K562 (cell line): ENCODE measurements around the gene PRSS38. TPM values are rescaled to one million over a fixed set of nuclear protein-coding genes. Genes with fewer than 3 reads are reported as not detected.

Source experiments
- ATAC-seq: fragments of 200-7000 bp; cut with Tn5 transposase; 3 replicates; pipeline ENCODE4 v1.9.1; 2020; ENCODE audit warnings: moderate library complexity
- BruUV-seq: library from RNA; stranded (reverse); fragments of 400-500 nt; replicated peaks from 2 replicates; lab custom pipeline; 2021; lab: Mats Ljungman, UMichigan
- CTCF ChIA-PET: fragments of 300-600 bp; formaldehyde crosslinking; extraction: SDS; loops from one replicate; lab custom pipeline; 2021; ENCODE audit warnings: low intra/inter-chr PET ratio; lab: Yijun Ruan, JAX
- POLR2A ChIA-PET: fragments of 300-600, 350-650 bp; sonication (Branson Sonifier 250); formaldehyde crosslinking; extraction: SDS; loops from one replicate; lab custom pipeline; 2021; ENCODE audit warnings: antibody characterized with exemption, inconsistent platforms; lab: Yijun Ruan, JAX
- DNase-seq, 4 experiments: peaks; one replicate each; pipeline versions ENCODE4 v3.0.0 to v3.0.0-alpha.2; 2011 to 2018; ENCODE audit warnings: low spot score in 3 of 4, mixed read lengths in 3 of 4; ENCODE audit errors: extremely low read depth in 1 of 4
- FAIRE-seq: peaks from 2 replicates; lab custom pipeline; 2011; peaks lifted over from hg19 to GRCh38; lab: Jason Lieb, UNC
- H2AFZ ChIP-seq: 2 replicates; pipeline ENCODE4 v1.6.0; 2011; ENCODE audit warnings: low read depth, low read length, control low read depth, inconsistent platforms
- H3K27ac ChIP-seq: fragments of 200-600 bp; 3 replicates; pipeline ENCODE4 v1.8.0; 2011; ENCODE audit warnings: low read depth, mild to moderate bottlenecking, control low read depth, inconsistent platforms, low read length, moderate library complexity, mixed read lengths; ENCODE audit errors: extremely low read depth
- H3K27me3 ChIP-seq, 2 experiments: fragments of 300-600 bp in 1 of 2; 2 replicates in 1 of 2; 3 replicates in 1 of 2; pipeline versions ENCODE4 v1.6.0 to v1.8.0; 2011; ENCODE audit warnings: inconsistent platforms in 2 of 2, low read length in 2 of 2, mild to moderate bottlenecking in 1 of 2, mixed read lengths in 1 of 2, moderate library complexity in 1 of 2; ENCODE audit not compliant: control insufficient read depth in 2 of 2, insufficient read depth in 2 of 2
- H3K36me3 ChIP-seq: fragments of 300-600 bp; 3 replicates; pipeline ENCODE4 v1.8.0; 2011; ENCODE audit warnings: mild to moderate bottlenecking, low read length, inconsistent platforms; ENCODE audit not compliant: control insufficient read depth, insufficient read depth
- H3K4me1 ChIP-seq, 2 experiments: fragments of 200-600 bp in 1 of 2; replicated peaks in 1 of 2; 2 replicates in 1 of 2; 3 replicates in 1 of 2; pipeline versions ENCODE4 v1.5.1 to v1.8.0; 2011; ENCODE audit warnings: inconsistent platforms in 2 of 2, low read length in 2 of 2, mild to moderate bottlenecking in 1 of 2, mixed read lengths in 1 of 2, moderate library complexity in 1 of 2; ENCODE audit not compliant: control insufficient read depth in 2 of 2, insufficient read depth in 2 of 2
- H3K4me2 ChIP-seq: 2 replicates; pipeline ENCODE4 v1.6.1; 2011; ENCODE audit warnings: low read length, control low read depth, inconsistent platforms, mixed read lengths; ENCODE audit not compliant: insufficient read depth
- H3K4me3 ChIP-seq: fragments of 200-600 bp; sonication (generic), shearing (Covaris generic); 2 replicates; pipeline ENCODE4 v1.5.1; 2016; ENCODE audit warnings: control low read depth, inconsistent platforms
- H3K79me2 ChIP-seq: fragments of 200-600 bp; 3 replicates; pipeline ENCODE4 v1.8.0; 2011; ENCODE audit warnings: low read length, inconsistent platforms; ENCODE audit not compliant: control insufficient read depth, insufficient read depth
- H3K9ac ChIP-seq, 2 experiments: 2 replicates each; pipeline versions ENCODE4 v1.6.0 to v1.6.1; 2011; ENCODE audit warnings: low read depth in 2 of 2, low read length in 2 of 2, control low read depth in 1 of 2, inconsistent platforms in 1 of 2, mild to moderate bottlenecking in 1 of 2, mixed read lengths in 1 of 2; ENCODE audit not compliant: insufficient read depth in 1 of 2
- H3K9me1 ChIP-seq: one replicate; pipeline ENCODE4 v1.6.0; 2011; ENCODE audit warnings: inconsistent platforms, mild to moderate bottlenecking, low read length, moderate library complexity; ENCODE audit not compliant: control insufficient read depth, insufficient read depth
- H3K9me3 ChIP-seq: replicated peaks from 2 replicates; pipeline ENCODE4 v1.5.1; 2011; ENCODE audit warnings: low read depth, low read length, inconsistent platforms; ENCODE audit not compliant: control insufficient read depth, insufficient read depth
- H4K20me1 ChIP-seq: replicated peaks from 2 replicates; pipeline ENCODE4 v1.6.1; 2011; ENCODE audit warnings: low read length, inconsistent platforms, mixed read lengths; ENCODE audit not compliant: control insufficient read depth, insufficient read depth
- ARID2 ChIP-seq: fragments of 450-650 bp; IDR thresholded peaks from 2 replicates; pipeline ENCODE4 v1.6.1; 2017; ENCODE audit warnings: antibody characterized with exemption, mild to moderate bottlenecking
- ELF2 ChIP-seq: fragments of 250-450 bp; sonication (Bioruptor Pico); IDR thresholded peaks from 2 replicates; pipeline ENCODE4 v1.5.0; 2021; ENCODE audit warnings: mild to moderate bottlenecking
- NBN ChIP-seq: fragments of 450-650 bp; IDR thresholded peaks from 2 replicates; pipeline ENCODE4 v1.6.1; 2016; ENCODE audit warnings: low read depth, mild to moderate bottlenecking
- NFATC3 ChIP-seq: fragments of 450-650 bp; IDR thresholded peaks from 2 replicates; pipeline ENCODE4 v1.6.1; 2017; ENCODE audit warnings: mild to moderate bottlenecking
- RBM22 ChIP-seq: fragments of 200-400 bp; formaldehyde crosslinking; IDR thresholded peaks from 2 replicates; pipeline ENCODE4 v1.6.1; 2018; ENCODE audit warnings: low read length, low read depth; ENCODE audit not compliant: poor library complexity, severe bottlenecking
- ZNF584 ChIP-seq: fragments of 200-800 bp; sonication (Bioruptor generic); IDR thresholded peaks from 2 replicates; pipeline ENCODE4 v1.6.1; 2016; ENCODE audit warnings: low read depth, mild to moderate bottlenecking, missing genetic modification characterization, missing compliant biosample characterization
- ZZZ3 ChIP-seq: fragments of 450-650 bp; IDR thresholded peaks from 2 replicates; pipeline ENCODE4 v1.6.1; 2016; ENCODE audit warnings: antibody characterized with exemption, mild to moderate bottlenecking, moderate library complexity
- WGBS: fragments of 100-300 bp; shearing (Covaris generic); methylation state at CpG from one replicate; pipeline ENCODE4 v1.1.6; 2016; ENCODE audit warnings: low coverage, mixed read lengths; ENCODE audit not compliant: insufficient coverage; ENCODE audit errors: missing lambda C conversion rate; 5-methylcytosine and 5-hydroxymethylcytosine counted together
- in situ Hi-C: fragments of 300-500 bp; cut with MboI; formaldehyde crosslinking; loops from 4 replicates; pipeline ENCODE4 v1.15.0; 2018; ENCODE audit warnings: inconsistent platforms, mixed read lengths
- intact Hi-C: fragments of 100-400 bp; cut with micrococcal nuclease; formaldehyde crosslinking; loops from 2 replicates; pipeline ENCODE4 v1.14.2; 2022
- polyA plus RNA-seq, 8 experiments: library from polyadenylated mRNA; depleted of rRNA in 4 of 8; stranded (reverse) in 5 of 8; unstranded in 3 of 8; fragments of >200 nt; fragmentation: Nextera tagmentation in 2 of 8; fragmentation: Illumina TruSeq in 1 of 8; extraction: Ambion mirVana in 2 of 8; extraction: Trizol in 1 of 8; gene quantifications; 2 replicates each; pipeline versions ENCODE4 v1.2.1 to v1.2.3, GENCODE V29; 2011 to 2014; ENCODE audit warnings: inconsistent platforms in 1 of 8, missing spikeins in 1 of 8
- total RNA-seq, 7 experiments: library from RNA; depleted of rRNA in 6 of 7; stranded (reverse); fragments of >200 nt in 6 of 7; fragmentation: Illumina TruSeq in 2 of 7; extraction: Trizol in 2 of 7; gene quantifications; 2 replicates each; pipeline versions ENCODE4 v1.2.1 to v1.2.3, GENCODE V29; 2011 to 2021; ENCODE audit warnings: low replicate concordance in 1 of 7
- TF ChIP-seq, protein P1 (sequence below): fragments of 250-450 bp; sonication (Bioruptor Pico); IDR thresholded peaks from 2 replicates; pipeline ENCODE4 v1.5.0; 2021
- TF ChIP-seq, protein P2 (sequence below): fragments of 200-600 bp; sonication (generic); IDR thresholded peaks from one replicate; pipeline ENCODE4 v1.6.1; 2012; ENCODE audit warnings: mild to moderate bottlenecking, low read depth, low read length, inconsistent platforms
- TF ChIP-seq, protein P3 (sequence below): fragments of 450-650 bp; formaldehyde crosslinking; IDR thresholded peaks from 2 replicates; pipeline ENCODE4 v1.4.0; 2020; ENCODE audit warnings: mild to moderate bottlenecking, moderate library complexity

The PRSS38 gene
- total and polyA plus RNA-seq, 9 of the 15 experiments (the other 6 are each of a cell fraction or from before 2014, with no cell fraction given), result 0.09 to 0.14 TPM; not detected in 7

DNA sequence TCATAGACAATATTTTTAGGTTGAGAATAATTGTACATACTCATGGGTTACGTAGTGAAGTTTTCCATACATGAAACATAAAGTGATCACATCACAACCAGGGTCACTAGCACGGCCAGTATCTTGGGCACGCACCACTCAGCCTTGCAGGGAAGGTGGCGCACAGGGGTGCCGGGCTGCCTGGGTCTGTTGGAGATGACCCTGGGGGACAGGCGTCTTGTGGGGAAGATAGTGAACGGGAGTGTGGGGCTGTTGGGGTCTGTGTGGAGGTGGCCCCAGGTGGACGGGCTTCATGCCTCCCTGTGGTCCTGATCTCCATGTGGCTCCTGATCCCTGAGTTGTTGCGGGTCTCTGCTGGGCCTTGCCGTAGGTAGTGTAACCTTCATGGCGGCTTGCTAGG lies 38.3 kb upstream of the PRSS38 start:
- DNase-seq (no peak), FAIRE-seq (no peak), ATAC-seq (no peak)
- Histone ChIP-seq H2AFZ (no peak overlapping the region), H3K79me2 (no peaks in the 10 kb centered on the region), H3K9ac (peak overlapping the region in 1 of 2 experiments; percentile 61; a peak in 1 of 4 replicates), H3K4me1 (peaks cover 0 to 11% of the 10 kb centered on the region in 2 experiments; a peak in 1 of 5 replicates), H3K4me3 (no peak overlapping the region), H3K27me3 (no peaks in the 10 kb centered on the region), H3K27ac (no peak overlapping the region), H3K9me3 (no peaks in the 10 kb centered on the region), H3K36me3 (peaks cover 32% of the 10 kb centered on the region; the same call in 2 of the 3 replicates), H3K4me2 (no peak overlapping the region), H3K9me1 (no peaks in the 10 kb centered on the region), H4K20me1 (peaks cover 9% of the 10 kb centered on the region; the same call in 1 of the 2 replicates)
- WGBS, result 85% methylated on average over 11 of the region's 11 CpGs
- CTCF ChIA-PET, result no interaction called here
- in situ Hi-C loops (no loop called here), intact Hi-C loops (no loop called here)
- BruUV-seq, result no TSS peak
- POLR2A ChIA-PET, result no interaction called here
- TF ChIP-seq RBM22, result no peak
- no peak for TF ChIP-seq NFATC3
- no peak for TF ChIP-seq NBN
- TF ChIP-seq ZNF584 (CRISPR knock-in tag), result no peak
- TF ChIP-seq, protein P1, sequence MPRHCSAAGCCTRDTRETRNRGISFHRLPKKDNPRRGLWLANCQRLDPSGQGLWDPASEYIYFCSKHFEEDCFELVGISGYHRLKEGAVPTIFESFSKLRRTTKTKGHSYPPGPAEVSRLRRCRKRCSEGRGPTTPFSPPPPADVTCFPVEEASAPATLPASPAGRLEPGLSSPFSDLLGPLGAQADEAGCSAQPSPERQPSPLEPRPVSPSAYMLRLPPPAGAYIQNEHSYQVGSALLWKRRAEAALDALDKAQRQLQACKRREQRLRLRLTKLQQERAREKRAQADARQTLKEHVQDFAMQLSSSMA (CRISPR knock-in tag), result no peak
- no peak for TF ChIP-seq ARID2
- TF ChIP-seq, protein P2, sequence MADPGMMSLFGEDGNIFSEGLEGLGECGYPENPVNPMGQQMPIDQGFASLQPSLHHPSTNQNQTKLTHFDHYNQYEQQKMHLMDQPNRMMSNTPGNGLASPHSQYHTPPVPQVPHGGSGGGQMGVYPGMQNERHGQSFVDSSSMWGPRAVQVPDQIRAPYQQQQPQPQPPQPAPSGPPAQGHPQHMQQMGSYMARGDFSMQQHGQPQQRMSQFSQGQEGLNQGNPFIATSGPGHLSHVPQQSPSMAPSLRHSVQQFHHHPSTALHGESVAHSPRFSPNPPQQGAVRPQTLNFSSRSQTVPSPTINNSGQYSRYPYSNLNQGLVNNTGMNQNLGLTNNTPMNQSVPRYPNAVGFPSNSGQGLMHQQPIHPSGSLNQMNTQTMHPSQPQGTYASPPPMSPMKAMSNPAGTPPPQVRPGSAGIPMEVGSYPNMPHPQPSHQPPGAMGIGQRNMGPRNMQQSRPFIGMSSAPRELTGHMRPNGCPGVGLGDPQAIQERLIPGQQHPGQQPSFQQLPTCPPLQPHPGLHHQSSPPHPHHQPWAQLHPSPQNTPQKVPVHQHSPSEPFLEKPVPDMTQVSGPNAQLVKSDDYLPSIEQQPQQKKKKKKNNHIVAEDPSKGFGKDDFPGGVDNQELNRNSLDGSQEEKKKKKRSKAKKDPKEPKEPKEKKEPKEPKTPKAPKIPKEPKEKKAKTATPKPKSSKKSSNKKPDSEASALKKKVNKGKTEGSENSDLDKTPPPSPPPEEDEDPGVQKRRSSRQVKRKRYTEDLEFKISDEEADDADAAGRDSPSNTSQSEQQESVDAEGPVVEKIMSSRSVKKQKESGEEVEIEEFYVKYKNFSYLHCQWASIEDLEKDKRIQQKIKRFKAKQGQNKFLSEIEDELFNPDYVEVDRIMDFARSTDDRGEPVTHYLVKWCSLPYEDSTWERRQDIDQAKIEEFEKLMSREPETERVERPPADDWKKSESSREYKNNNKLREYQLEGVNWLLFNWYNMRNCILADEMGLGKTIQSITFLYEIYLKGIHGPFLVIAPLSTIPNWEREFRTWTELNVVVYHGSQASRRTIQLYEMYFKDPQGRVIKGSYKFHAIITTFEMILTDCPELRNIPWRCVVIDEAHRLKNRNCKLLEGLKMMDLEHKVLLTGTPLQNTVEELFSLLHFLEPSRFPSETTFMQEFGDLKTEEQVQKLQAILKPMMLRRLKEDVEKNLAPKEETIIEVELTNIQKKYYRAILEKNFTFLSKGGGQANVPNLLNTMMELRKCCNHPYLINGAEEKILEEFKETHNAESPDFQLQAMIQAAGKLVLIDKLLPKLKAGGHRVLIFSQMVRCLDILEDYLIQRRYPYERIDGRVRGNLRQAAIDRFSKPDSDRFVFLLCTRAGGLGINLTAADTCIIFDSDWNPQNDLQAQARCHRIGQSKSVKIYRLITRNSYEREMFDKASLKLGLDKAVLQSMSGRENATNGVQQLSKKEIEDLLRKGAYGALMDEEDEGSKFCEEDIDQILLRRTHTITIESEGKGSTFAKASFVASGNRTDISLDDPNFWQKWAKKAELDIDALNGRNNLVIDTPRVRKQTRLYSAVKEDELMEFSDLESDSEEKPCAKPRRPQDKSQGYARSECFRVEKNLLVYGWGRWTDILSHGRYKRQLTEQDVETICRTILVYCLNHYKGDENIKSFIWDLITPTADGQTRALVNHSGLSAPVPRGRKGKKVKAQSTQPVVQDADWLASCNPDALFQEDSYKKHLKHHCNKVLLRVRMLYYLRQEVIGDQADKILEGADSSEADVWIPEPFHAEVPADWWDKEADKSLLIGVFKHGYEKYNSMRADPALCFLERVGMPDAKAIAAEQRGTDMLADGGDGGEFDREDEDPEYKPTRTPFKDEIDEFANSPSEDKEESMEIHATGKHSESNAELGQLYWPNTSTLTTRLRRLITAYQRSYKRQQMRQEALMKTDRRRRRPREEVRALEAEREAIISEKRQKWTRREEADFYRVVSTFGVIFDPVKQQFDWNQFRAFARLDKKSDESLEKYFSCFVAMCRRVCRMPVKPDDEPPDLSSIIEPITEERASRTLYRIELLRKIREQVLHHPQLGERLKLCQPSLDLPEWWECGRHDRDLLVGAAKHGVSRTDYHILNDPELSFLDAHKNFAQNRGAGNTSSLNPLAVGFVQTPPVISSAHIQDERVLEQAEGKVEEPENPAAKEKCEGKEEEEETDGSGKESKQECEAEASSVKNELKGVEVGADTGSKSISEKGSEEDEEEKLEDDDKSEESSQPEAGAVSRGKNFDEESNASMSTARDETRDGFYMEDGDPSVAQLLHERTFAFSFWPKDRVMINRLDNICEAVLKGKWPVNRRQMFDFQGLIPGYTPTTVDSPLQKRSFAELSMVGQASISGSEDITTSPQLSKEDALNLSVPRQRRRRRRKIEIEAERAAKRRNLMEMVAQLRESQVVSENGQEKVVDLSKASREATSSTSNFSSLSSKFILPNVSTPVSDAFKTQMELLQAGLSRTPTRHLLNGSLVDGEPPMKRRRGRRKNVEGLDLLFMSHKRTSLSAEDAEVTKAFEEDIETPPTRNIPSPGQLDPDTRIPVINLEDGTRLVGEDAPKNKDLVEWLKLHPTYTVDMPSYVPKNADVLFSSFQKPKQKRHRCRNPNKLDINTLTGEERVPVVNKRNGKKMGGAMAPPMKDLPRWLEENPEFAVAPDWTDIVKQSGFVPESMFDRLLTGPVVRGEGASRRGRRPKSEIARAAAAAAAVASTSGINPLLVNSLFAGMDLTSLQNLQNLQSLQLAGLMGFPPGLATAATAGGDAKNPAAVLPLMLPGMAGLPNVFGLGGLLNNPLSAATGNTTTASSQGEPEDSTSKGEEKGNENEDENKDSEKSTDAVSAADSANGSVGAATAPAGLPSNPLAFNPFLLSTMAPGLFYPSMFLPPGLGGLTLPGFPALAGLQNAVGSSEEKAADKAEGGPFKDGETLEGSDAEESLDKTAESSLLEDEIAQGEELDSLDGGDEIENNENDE, result no peak
- TF ChIP-seq, protein P3, sequence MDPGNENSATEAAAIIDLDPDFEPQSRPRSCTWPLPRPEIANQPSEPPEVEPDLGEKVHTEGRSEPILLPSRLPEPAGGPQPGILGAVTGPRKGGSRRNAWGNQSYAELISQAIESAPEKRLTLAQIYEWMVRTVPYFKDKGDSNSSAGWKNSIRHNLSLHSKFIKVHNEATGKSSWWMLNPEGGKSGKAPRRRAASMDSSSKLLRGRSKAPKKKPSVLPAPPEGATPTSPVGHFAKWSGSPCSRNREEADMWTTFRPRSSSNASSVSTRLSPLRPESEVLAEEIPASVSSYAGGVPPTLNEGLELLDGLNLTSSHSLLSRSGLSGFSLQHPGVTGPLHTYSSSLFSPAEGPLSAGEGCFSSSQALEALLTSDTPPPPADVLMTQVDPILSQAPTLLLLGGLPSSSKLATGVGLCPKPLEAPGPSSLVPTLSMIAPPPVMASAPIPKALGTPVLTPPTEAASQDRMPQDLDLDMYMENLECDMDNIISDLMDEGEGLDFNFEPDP (CRISPR knock-in tag), result no peak
- TF ChIP-seq ZZZ3, result no peak
- no peak for TF ChIP-seq ELF2 (CRISPR knock-in tag)
